ENCODE results near the gene LLGL2. TPM values are rescaled to one million over a fixed set of nuclear protein-coding genes. Genes with fewer than 3 reads are reported as not detected.

LLGL2 gene
- polyA plus RNA-seq, 10 donors, result 2.8 to 5.3 (median 4.6) TPM

DNA sequence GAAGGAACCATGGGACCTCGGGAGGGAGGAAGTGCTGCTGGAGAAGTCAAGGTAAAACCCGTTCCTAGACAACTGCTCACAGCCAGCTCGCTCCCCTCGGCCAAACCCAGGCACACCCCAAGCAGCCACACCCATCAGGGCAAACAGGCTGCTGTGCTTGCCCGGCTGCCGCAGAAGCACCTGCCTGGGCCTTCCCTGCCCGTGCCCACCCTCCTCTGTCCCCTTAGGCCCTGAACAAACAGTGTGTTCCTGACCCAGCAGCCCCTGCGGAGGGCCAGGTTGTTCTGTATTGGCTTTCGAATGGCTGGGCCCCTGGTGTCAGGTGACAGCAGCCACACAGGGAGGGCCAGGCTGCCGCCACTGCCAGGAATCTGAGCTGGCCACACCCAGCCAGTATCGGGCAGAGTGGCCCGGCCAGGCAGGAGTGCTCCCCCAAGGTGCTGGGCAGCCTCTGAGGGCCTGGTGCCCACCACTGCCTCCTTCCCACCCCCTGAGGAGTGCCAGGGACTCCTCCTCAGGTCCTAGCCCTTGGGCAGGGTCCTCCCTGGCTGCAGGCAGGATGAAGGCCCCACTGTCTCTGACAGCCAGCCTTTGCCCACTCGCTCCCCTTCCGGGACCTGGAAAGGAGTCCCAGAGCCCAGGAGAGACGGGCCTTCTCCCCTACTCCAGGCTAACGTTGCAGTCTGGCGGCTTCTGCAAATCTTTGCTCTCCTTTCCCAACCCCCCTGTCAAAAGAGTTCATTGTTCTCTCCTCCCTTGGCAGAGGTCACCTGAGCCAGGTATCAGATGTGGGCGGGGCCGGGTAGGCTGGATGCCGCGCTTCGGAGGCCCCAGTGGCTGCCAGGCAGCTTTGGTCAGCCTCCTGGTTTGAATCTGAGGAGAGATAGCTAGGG lies 24.0 kb downstream of the LLGL2 start:
- DNase-seq, result peak in 2 of 3 donors; percentile 28 to 31

- DNase-seq, result no peak
These were observed 24.6 kb downstream of the LLGL2 start for GRCh38 chr17:75550139-75550465.

- no peak for DNase-seq
These were observed 25.8 kb downstream of the LLGL2 start for GRCh38 chr17:75551266-75551665.

- DNase-seq, result peak in 2 of 3 donors; percentile 50 to 61
These were observed 27.2 kb downstream of the LLGL2 start for GRCh38 chr17:75552425-75553294.

- no peak for DNase-seq
These were observed 28.0 kb downstream of the LLGL2 start for GRCh38 chr17:75553295-75554110.

DNA sequence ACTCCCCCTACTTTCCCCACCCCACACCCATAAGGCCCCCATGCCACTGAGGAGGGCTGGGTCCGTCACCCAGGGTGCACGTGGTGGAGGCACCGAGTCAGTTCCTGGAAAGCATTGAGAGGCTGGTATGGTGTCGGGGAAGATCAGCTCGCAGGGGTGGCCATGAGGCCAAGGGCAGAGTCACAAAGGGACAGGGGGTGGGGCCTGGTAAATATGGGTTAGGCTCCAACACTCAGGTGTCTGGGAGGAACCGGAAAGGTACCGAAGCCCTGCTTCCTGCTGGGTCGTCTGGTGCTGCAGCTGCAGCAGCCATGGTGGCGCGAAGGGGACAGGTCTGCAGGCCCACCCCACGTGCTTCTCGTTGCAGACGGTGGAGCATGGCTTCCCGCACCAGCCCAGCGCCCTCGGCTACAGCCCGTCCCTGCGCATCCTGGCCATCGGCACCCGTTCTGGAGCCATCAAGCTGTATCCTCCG lies 30.2 kb downstream of the LLGL2 start:
- no peak for DNase-seq

DNA sequence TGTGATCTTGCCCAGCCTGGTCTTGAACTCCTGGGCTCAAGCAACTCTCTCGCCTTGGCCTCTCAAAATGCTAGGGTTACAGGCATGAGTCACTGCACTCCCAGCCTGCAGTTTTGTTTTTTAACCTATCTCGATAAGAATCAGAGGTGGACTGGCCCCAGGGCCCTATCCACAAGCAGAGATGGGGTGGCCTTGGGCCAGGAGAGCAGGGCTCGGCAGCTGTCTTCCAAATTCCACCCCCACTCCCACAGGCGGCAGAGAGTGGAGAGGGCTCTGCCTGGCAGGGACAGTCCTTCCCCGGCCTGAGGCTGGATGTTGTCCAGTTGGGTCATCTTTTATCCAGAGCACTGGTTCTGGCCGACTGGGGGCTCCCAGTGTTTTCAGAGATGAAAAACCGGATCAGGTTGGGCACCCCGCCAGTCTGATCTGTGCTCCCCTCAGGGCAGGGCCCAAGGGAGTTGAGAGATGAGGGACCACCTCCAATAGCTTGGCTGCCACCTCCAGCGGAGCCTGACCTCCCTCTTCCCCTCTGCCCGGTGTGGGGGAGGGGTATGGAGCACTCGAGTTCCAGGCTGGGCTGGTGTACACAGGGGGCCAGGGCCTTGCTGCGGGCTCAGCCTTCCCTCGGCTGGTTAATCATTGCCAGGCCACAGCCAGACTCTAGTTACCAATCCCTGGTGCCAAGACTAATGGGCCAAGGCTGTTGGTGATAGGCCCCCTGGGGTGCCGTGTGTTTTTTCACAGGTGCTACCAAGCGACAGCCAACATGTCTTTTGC lies 31.8 kb downstream of the LLGL2 start:
- peak in 2 of 3 donors; percentile 41 to 47 for DNase-seq

- DNase-seq, result no peak
These were observed 32.6 kb downstream of the LLGL2 start for GRCh38 chr17:75557852-75558665.

DNA sequence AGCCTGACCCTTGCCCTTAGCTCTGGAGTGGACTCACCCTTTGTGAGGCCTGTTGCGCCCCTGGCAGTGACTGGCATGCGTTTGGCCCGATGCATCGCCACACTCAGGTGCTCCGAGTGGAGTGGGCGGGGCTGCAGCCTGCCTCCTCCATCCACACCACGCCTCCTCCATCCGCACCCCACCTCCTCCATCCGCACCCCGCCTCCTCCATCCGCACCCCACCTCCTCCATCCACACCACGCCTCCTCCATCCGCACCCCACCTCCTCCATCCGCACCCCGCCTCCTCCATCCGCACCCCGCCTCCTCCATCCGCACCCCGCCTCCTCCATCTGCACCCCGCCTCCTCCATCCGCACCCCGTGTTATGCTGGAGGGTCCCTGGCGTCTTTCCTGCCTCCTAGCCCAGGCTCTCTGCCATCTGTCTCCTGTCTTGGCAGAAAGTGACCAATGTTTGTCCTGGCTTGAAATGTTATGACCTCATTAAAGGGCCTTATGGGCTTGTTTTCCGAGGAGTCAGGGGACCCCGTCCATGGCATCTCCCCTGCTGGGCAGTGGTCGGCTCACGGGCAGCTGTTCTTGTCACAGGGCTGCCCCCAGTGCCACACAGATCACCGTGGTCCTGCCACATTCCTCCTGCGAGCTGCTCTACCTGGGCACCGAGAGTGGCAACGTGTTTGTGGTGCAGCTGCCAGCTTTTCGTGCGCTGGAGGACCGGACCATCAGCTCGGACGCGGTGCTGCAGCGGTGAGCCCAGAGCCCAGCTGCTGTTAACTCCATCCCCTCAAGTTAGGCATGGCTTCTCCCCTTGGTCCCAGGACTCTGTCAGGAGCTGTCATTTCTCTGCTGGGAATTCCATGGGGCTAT lies 33.4 kb downstream of the LLGL2 start:
- DNase-seq, result no peak

DNA sequence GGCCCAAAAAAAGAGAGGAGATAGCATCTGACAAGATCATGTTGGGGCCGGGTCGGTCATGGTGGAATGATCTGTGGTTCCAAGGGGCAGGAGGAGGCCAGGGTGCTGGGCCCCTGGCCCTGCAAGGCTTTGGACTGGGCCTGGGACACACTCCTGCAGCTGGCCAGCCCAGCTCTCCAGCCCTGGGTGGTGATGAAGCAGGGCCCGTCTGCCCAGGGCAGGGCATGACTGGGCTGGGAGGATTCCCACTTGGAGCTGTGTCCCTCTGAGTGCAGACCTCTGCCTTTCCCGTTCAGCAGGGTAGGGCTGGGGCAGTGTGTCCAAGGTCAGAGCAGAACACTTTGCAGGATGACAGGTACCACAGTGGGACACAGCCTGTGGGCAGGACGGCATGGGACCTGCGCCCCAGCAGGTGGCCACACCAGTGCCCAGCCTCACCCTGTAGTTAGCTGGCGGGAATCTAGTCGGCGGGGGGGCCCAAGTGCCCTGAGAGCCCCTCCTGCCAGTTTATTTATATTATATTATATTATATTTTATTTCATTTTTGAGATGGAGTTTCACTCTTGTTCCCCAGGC lies 34.5 kb downstream of the LLGL2 start:
- no peak for DNase-seq

GRCh38 chr17:75561927-75562603 lies 36.6 kb downstream of the LLGL2 start:
- no peak for DNase-seq

GRCh38 chr17:75563063-75563758 lies 37.7 kb downstream of the LLGL2 start:
- DNase-seq, result no peak

GRCh38 chr17:75564195-75564594 lies 38.7 kb downstream of the LLGL2 start:
- no peak for DNase-seq

DNA sequence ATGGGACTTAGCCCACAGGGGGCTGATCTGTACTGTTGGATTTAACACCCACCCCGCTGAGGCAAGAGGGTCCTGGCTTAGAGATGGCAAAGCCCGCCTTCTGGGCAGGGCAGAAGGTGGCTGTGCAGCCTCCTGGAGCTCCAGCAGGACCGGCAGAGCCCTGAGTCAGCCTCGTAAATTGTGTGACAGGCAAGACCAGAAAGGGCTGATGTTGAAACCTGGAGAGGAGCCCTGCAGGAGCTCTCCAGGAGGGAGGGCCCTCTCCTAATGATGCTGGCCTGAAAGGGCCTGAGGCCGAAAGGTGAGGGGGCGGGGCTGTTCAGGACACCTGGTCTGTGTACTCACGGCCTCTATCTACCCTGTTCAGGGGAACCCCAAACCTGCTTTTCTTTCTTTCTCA lies 39.6 kb downstream of the LLGL2 start:
- DNase-seq, result no peak

GRCh38 chr17:75565618-75566017 lies 40.1 kb downstream of the LLGL2 start:
- no peak for DNase-seq

DNA sequence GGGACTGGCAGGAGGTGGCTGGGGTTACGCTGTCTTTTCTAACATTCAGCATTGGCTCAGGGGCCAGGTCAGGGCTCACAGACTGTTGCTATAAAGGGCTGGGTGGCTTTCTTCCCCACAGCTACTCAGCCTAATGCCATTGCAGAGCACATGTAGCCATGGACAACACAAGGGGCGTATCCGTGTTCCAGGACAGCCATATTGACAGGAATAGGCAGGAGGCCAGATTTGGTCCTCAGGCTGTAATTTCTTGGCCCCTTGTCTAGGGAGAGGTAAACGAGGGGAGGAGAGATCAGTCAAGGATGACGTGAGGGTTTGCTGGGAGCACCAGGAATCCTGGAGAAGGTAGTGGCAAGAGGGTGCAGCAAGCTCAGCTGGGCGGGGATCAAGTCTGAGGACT lies 40.9 kb downstream of the LLGL2 start:
- DNase-seq, result no peak

GRCh38 chr17:75566834-75567233 lies 41.3 kb downstream of the LLGL2 start:
- no peak for DNase-seq

All from muscle of back (tissue), 11 donors.